Right lobe of liver (tissue), 4 donors: ENCODE data around the gene HK1.

Experiments used
- CTCF ChIP-seq, 4 donors: fragments of 200-600 bp in 3 of 4; fragments of 450-650 bp in 1 of 4; IDR thresholded peaks; one replicate each; pipeline versions ENCODE4 v1.5.1 to v1.8.0; 2016 to 2022; ENCODE audit warnings: antibody characterized with exemption in 4 of 4, mild to moderate bottlenecking in 2 of 4
- POLR2A ChIP-seq: fragments of 450-650 bp; IDR thresholded peaks from one replicate; pipeline ENCODE4 v1.6.1; 2017; ENCODE audit warnings: antibody characterized with exemption, mild to moderate bottlenecking
- donor health status: DM: no; HTN: no; CAD: no.
- donor health status: DM: no; HTN: no; CAD: no.
- donor health status: DM: no; HTN: yes; CAD: no.

GRCh38 chr10:69319841-69320316 lies 41.6 kb downstream of the HK1 start:
- no peak for TF ChIP-seq POLR2A
- no peak for TF ChIP-seq CTCF (IDR thresholded peaks at IDR 0.05)
